NCI-H1048 (cell line): ENCODE results near the gene PROC.

Source experiments
- DNase-seq: peaks from one replicate; lab custom pipeline; 2025; lab: John Stamatoyannopoulos, UW

PROC gene

GRCh38 chr2:127414638-127415592 is 3.3 kb upstream of the PROC start:
- no peak for DNase-seq

- DNase-seq = no peak
Measured at GRCh38 chr2:127415593-127416505, 2.4 kb upstream of the PROC start.

GRCh38 chr2:127416506-127417001 is 1.7 kb upstream of the PROC start:
- no peak for DNase-seq

- DNase-seq = no peak
Measured at GRCh38 chr2:127417406-127417805, 821 bp upstream of the PROC start.

GRCh38 chr2:127419112-127419430 is 844 bp downstream of the PROC start:
- no peak for DNase-seq

GRCh38 chr2:127419448-127420038 is 1.3 kb downstream of the PROC start:
- no peak for DNase-seq

- DNase-seq = no peak
Measured at GRCh38 chr2:127420039-127420864, 2.0 kb downstream of the PROC start.

- DNase-seq = no peak
Measured at GRCh38 chr2:127421116-127421800, 3.0 kb downstream of the PROC start.

- DNase-seq = no peak
Measured at GRCh38 chr2:127421871-127422558, 3.8 kb downstream of the PROC start.

- no peak for DNase-seq
Measured at GRCh38 chr2:127422559-127423477, 4.6 kb downstream of the PROC start.

GRCh38 chr2:127423478-127423843 is 5.2 kb downstream of the PROC start:
- DNase-seq = no peak

- no peak for DNase-seq
Measured at GRCh38 chr2:127423880-127424279, 5.7 kb downstream of the PROC start.

- DNase-seq = no peak
Measured at GRCh38 chr2:127424598-127425520, 6.6 kb downstream of the PROC start.

GRCh38 chr2:127425540-127426490 is 7.6 kb downstream of the PROC start:
- DNase-seq = no peak

GRCh38 chr2:127426501-127427354 is 8.5 kb downstream of the PROC start:
- DNase-seq = no peak
